ENCODE results near the gene APBB2. TPM values are rescaled to one million over a fixed set of nuclear protein-coding genes. Genes with fewer than 3 reads are reported as not detected.

Gene APBB2
- total RNA-seq, 1 experiment from 2014 or later = 49.0 TPM

GRCh38 chr4:41080976-41081375 is 133.4 kb downstream of the APBB2 start (continued):
- no peak for TF ChIP-seq AR (CRISPR knock-in tag; IDR thresholded peaks at IDR 0.05)
- no peak for TF ChIP-seq E2F4 (CRISPR knock-in tag; IDR thresholded peaks at IDR 0.05; ENCODE audit: borderline replicate concordance, low read depth)
- no peak for TF ChIP-seq GRHL2 (CRISPR knock-in tag; IDR thresholded peaks at IDR 0.05; ENCODE audit: insufficient replicate concordance, severe bottlenecking)
- TF ChIP-seq FOXP4 (CRISPR knock-in tag; IDR thresholded peaks at IDR 0.05) = no peak
- TF ChIP-seq ZNF532 (CRISPR knock-in tag; IDR thresholded peaks at IDR 0.05; ENCODE audit: borderline replicate concordance) = no peak
- TF ChIP-seq RORB (CRISPR knock-in tag; IDR thresholded peaks at IDR 0.05) = no peak
- TF ChIP-seq SOX15 (CRISPR knock-in tag; IDR thresholded peaks at IDR 0.05) = no peak
- TF ChIP-seq AFF4 (CRISPR knock-in tag; IDR thresholded peaks at IDR 0.05; ENCODE audit: borderline replicate concordance) = no peak
- TF ChIP-seq USF2 (CRISPR knock-in tag; IDR thresholded peaks at IDR 0.05) = no peak
- TF ChIP-seq KAT7 (CRISPR knock-in tag; IDR thresholded peaks at IDR 0.05; ENCODE audit: borderline replicate concordance) = no peak
- TF ChIP-seq ZNF512 (CRISPR knock-in tag; IDR thresholded peaks at IDR 0.05; ENCODE audit: borderline replicate concordance) = no peak
- TF ChIP-seq ELF4 (CRISPR knock-in tag; IDR thresholded peaks at IDR 0.05; ENCODE audit: low read depth) = no peak
